GM12891 (cell line): ENCODE measurements around the gene ICA1.

Source experiments
- DNase-seq: peaks from one replicate; pipeline ENCODE4 v3.0.0; 2011; ENCODE audit warnings: low spot score; ENCODE audit not compliant: insufficient read length
- FAIRE-seq: peaks from 2 replicates; lab custom pipeline; 2011; peaks lifted over from hg19 to GRCh38; lab: Jason Lieb, UNC
- PAX5 ChIP-seq: IDR thresholded peaks from 2 replicates; pipeline ENCODE4 v1.6.1; 2011; ENCODE audit warnings: low read length, moderate library complexity, mild to moderate bottlenecking; ENCODE audit not compliant: insufficient read depth, severe bottlenecking
- POLR2A ChIP-seq: IDR thresholded peaks from 2 replicates; pipeline ENCODE4 v1.6.1; 2011; ENCODE audit warnings: low read depth, low read length, control low read depth
- POLR2AphosphoS5 ChIP-seq: IDR thresholded peaks from 2 replicates; pipeline ENCODE4 v1.6.1; 2011; ENCODE audit warnings: low read depth, low read length, control low read depth
- POU2F2 ChIP-seq: IDR thresholded peaks from 2 replicates; pipeline ENCODE4 v1.6.1; 2011; ENCODE audit warnings: low read depth, mild to moderate bottlenecking, control low read depth, low read length, moderate library complexity
- SPI1 ChIP-seq: IDR thresholded peaks from 2 replicates; pipeline ENCODE4 v1.6.1; 2011; ENCODE audit warnings: low read depth, low read length, control low read depth
- TAF1 ChIP-seq: IDR thresholded peaks from 2 replicates; pipeline ENCODE4 v1.6.1; 2011; ENCODE audit warnings: low read depth, low read length, control low read depth

The ICA1 gene

DNA sequence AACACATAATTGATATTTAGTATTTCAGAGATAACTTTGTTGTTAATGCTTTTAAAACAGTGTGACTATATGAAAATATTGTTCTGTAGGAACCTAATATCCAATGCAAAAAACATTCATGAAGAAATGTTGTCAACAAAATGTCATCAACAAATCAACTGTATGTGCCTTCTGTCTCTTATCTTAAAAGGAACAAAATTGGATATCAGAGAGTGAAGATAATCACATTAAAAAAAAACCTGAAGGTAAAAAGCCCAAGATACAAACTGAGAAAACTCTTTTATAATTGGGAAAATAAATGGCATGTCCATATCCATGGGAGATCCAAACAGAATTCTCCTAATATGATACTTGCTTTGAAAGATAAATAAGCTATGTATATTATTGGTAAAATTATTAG lies 33.9 kb downstream of the ICA1 start:
- TF ChIP-seq PAX5 (no peak), TAF1 (no peak), POLR2A (no peak), POU2F2 (no peak), SPI1 (no peak), POLR2AphosphoS5 (no peak)
- DNase-seq (no peak), FAIRE-seq (no peak)

DNA sequence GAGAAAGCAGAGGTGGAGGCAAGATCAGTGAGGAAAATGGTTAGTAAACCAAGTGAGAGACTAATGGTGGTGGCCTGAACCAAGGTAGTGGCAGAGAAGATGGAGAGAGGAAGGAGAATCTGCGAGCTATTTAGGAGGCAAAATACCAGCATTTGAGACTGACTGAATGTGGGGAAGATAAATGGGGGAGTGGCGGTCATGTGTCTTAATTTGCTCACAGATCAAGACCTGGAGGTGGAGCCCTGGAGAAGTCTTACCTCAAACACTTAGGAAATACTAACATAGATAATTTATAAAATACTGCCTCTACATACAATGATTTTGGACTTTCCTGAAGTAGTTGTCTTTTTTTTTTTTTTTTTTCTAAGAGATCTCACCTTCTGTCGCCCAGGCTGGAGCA lies 34.7 kb downstream of the ICA1 start:
- DNase-seq (no peak), FAIRE-seq (no peak)
- no peak for TF ChIP-seq POLR2A
- TF ChIP-seq POLR2AphosphoS5, result no peak
- TF ChIP-seq SPI1, result no peak
- TF ChIP-seq TAF1, result no peak

DNA sequence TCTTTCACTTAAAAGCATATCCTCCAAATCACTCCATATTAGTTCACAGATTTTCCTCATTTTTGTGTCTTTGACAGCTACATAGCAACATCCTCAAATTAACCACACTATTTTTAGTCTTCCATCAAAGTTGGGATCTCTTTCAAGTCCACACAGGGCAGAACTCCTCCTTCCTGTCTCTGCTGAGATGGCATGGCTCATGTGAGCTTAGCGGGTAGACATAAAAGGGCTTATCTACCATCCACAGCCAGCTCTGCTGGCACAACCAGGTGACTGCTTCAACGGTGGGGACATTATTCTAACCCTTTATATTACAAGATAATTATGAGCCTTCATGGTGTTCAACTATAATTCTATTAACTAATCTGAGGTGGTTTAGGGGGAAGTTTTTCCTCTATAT lies 35.5 kb downstream of the ICA1 start:
- no peak for TF ChIP-seq TAF1
- no peak for TF ChIP-seq POU2F2
- no peak for TF ChIP-seq SPI1
- FAIRE-seq (no peak), DNase-seq (no peak)

DNA sequence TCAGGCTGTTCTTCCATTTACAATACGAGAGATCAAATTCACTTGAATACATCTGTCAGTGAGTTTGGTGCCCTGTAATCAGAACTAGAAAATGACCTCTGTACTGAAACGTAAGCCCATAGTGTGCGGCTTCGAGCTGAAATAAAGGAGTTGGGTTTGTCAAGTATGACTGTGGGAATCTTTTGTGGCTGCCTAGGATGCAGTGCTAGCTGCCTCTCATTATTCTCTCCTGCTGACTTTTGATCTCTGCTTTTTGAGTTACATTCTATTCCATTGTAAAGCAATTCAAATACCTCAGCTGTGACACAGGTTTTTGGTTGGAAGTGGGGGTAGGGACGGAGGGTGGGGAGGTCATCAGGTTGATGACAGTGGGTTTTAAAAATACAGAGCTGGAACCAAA lies 40.4 kb downstream of the ICA1 start:
- TF ChIP-seq POLR2A (no peak), POLR2AphosphoS5 (no peak), POU2F2 (no peak), PAX5 (no peak), SPI1 (no peak), TAF1 (no peak)
- FAIRE-seq (no peak), DNase-seq (no peak)

DNA sequence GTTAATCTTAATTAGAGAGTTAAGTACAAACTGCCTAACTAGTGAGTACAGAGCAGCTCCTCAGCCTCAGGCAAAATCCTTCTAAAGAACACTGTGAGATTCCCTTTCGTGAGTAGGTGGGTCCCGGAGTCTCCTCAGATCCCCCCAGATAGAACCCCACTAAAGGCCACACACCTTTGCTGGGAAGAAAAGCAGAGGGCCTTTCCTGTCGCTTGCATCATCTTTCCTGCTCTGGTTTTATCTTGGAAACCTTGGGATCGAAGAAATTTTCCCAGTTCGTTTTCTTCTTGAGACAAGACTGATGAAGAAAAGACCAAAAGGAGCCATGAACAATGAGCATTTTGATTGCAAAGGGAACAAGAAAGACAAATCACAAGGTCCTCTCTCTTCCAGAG lies 40.9 kb downstream of the ICA1 start:
- no peak for FAIRE-seq
- TF ChIP-seq TAF1, result no peak
- no peak for TF ChIP-seq PAX5
- TF ChIP-seq POLR2AphosphoS5, result no peak
- no peak for TF ChIP-seq POU2F2
- no peak for TF ChIP-seq SPI1
- no peak for TF ChIP-seq POLR2A
- no peak for DNase-seq

DNA sequence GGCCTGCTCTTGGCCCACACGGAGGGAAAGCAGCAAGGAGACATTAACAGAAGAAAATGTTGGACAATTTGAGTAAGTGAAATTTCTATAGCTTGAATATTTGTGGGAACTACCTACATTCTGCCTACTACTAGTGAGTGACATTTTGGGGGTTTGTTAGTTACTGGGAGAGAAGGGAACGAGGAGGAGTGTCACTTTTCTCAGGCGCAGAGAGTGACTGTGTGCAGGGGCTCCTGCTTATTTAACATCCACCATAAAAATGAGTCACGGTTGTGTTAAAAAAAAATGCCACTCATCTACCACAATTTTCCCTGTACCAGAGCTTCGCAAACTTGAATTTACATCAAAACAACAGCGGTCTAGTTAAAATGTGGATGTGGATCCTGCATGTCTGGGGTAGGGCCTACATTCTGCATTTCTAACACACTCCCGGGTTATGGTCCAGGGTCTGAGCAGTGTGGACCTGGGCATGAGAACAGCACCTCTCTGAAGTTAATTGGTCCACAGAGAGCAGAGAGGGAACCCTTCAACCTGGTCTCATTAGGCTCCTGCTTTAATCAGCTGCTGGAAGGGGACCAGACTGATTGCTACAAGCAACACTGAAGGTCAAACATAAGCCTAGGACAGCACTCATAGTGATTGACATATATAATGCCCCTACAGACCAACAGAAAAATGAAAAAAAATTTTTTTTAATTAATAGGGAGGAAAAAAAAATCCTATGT lies 41.4 kb downstream of the ICA1 start:
- TF ChIP-seq POU2F2 (no peak), POLR2A (no peak), SPI1 (no peak)
- no peak for DNase-seq
- no peak for FAIRE-seq

DNA sequence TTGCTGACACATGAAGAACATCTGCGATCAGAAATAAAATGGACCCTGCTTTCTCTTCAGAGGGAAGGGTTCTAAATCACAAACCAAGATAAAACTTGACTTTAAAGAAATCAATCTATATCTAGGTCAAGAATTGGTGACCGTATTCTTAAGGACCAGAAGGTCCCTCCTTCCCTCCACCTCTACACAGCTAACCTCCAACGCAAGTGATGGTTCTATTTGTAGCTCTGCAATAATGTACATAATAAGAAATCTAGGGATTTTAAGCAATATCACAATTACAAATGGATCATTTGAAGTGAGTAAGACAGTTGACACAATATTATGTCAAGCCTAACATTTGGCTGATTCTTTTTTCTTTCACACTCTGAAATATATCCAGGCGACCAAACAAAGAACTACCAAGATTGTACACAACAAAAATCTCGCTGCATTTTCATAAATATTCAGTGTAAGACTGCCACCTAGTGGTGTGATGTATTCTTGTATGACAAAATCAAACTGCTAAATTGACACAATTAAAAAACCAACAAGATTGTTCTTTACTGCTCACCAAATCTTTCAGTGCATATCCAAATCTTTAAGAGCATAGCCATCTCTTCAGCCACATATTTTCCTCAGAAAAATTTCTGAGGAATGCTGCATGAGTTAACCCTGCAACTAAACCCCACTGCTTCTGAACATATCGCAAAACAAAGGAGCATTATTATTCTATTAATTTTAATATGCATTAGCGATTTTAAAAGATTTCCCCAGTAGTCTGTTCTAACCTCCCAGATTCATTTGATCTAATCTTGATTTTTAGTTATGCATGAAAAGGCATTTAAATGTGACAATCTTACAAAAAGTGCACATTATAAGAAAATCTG lies 44.5 kb downstream of the ICA1 start:
- DNase-seq (peak; percentile 12), FAIRE-seq (peak; percentile 93)

DNA sequence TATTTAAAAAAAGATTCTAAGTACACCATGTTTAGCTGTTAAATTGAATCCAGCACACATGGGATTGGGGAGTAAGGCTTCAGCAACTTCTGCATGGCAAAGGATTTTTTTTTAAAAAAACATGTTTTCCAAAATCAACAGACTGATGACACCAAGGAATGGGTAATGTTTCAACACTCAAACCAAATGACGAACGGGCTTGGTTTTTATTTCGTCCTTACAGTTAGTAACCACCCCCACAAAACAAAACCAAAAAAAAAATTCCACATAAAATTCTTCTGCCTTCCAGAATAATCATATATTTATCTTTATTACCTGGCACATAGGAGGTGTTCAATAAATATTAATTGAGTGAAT lies 45.7 kb downstream of the ICA1 start:
- no peak for DNase-seq
- no peak for TF ChIP-seq POLR2AphosphoS5
- TF ChIP-seq SPI1, result no peak
- TF ChIP-seq POU2F2, result no peak
- FAIRE-seq, result no peak

More for the DNA sequence above, 44.5 kb downstream of the ICA1 start:
- TF ChIP-seq PAX5, result no peak
- no peak for TF ChIP-seq SPI1
- no peak for TF ChIP-seq POLR2A
- TF ChIP-seq POU2F2, result no peak
- no peak for TF ChIP-seq TAF1
- no peak for TF ChIP-seq POLR2AphosphoS5

DNA sequence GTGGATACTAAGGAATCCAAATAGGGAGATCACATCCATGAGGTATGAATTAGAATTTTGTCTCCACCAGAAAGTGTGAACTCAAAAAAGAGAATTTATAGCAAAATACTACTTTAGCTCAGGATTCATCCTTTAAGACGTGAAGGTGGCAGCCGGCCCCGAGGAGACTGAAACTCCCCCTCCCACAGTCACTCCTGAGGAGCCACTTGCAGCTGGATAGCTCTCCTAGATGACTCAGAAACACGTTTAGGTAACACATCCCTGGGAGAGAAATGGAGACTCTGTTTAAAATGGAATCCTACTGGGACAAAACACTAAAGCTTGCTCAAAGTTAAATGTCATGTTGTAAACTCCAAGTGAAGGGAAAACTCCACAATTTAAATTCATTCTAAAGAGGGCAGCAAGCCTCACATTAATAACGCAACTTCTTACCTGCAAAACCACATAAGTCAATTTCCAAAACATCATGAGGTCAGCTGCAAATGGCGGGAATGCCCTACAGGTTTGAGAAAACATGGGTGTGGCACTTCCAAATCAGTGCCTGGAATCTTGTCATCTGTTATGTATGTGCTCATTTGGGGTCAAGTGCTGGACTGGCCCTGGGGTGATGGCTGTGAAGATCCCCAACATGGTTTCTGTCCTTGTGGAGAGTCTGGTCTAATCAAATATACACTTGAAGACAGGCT lies 46.2 kb downstream of the ICA1 start:
- TF ChIP-seq SPI1 (no peak), TAF1 (no peak), PAX5 (no peak), POU2F2 (no peak), POLR2A (no peak), POLR2AphosphoS5 (no peak)
- DNase-seq (no peak), FAIRE-seq (no peak)

DNA sequence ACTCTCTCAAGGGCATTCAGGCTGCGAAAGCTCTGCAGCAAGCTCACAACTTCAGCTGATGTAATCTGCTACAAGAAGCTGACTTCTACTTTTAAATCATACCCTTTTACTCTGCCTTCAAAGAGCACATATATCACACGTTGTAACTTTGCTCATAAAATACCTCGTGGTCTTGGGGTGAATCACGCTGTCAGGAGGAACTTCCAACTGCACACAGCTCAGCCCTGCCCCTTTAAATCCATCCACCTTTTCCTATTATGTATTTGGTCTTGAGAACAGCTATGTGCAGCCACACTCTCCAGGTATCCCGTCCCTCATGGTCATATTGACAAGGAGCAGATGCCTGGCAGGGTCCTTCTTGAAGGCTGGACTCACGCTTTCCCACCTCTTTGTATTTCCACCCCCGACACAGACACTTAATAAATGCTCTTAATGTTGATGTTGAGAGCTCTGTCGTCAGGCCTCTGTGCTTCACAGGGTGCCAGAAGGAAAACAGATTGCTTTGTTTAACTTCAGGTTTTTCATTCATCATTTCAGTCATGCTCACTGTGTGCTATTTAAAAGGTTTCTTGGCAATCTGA lies 47.6 kb downstream of the ICA1 start:
- FAIRE-seq, result no peak
- no peak for DNase-seq

More for the DNA sequence above, 47.6 kb downstream of the ICA1 start:
- no peak for TF ChIP-seq POLR2A
